Astrocyte (in vitro differentiated cells and primary cell): ENCODE measurements around the gene ADARB2. TPM values are rescaled to one million over a fixed set of nuclear protein-coding genes. Genes with fewer than 3 reads are reported as not detected.

Experiments
- DNase-seq: peaks from one replicate; pipeline ENCODE4 v3.0.0-alpha.2; 2010; ENCODE audit warnings: low read depth
- FAIRE-seq: peaks from 2 replicates; lab custom pipeline; 2011; peaks lifted over from hg19 to GRCh38; lab: Jason Lieb, UNC
- H2AFZ ChIP-seq: 2 replicates; pipeline ENCODE4 v1.6.0; 2012; ENCODE audit warnings: low read depth, low read length, inconsistent platforms
- H3K27ac ChIP-seq: 2 replicates; pipeline ENCODE4 v1.5.1; 2011; ENCODE audit warnings: low read depth, low read length, inconsistent platforms
- H3K27me3 ChIP-seq: 2 replicates; pipeline ENCODE4 v1.6.0; 2011; ENCODE audit warnings: low read length, inconsistent platforms; ENCODE audit not compliant: insufficient read depth
- H3K36me3 ChIP-seq: 2 replicates; pipeline ENCODE4 v1.5.1; 2011; ENCODE audit warnings: low read length, inconsistent platforms; ENCODE audit not compliant: insufficient read depth
- H3K4me1 ChIP-seq: 2 replicates; pipeline ENCODE4 v1.5.1; 2011; ENCODE audit warnings: low read length, inconsistent platforms; ENCODE audit not compliant: insufficient read depth
- H3K4me2 ChIP-seq: 2 replicates; pipeline ENCODE4 v1.6.0; 2012; ENCODE audit warnings: low read length, inconsistent platforms
- H3K4me3 ChIP-seq: 2 replicates; pipeline ENCODE4 v1.5.1; 2011; ENCODE audit warnings: low read depth, mild to moderate bottlenecking, low read length, inconsistent platforms; ENCODE audit not compliant: insufficient read depth
- H3K79me2 ChIP-seq: 2 replicates; pipeline ENCODE4 v1.6.0; 2012; ENCODE audit warnings: mild to moderate bottlenecking, low read length, inconsistent platforms; ENCODE audit not compliant: insufficient read depth
- H3K9ac ChIP-seq: 2 replicates; pipeline ENCODE4 v1.6.0; 2012; ENCODE audit warnings: mild to moderate bottlenecking, low read length, inconsistent platforms
- H3K9me3 ChIP-seq: 2 replicates; pipeline ENCODE4 v1.5.1; 2012; ENCODE audit warnings: low read depth, mild to moderate bottlenecking, low read length, inconsistent platforms; ENCODE audit not compliant: insufficient read depth
- H4K20me1 ChIP-seq: 2 replicates; pipeline ENCODE4 v1.6.0; 2012; ENCODE audit warnings: low read length, inconsistent platforms; ENCODE audit not compliant: insufficient read depth
- H3K27ac Mint-ChIP-seq: one replicate; pipeline ENCODE4 v1.8.0; 2021; ENCODE audit warnings: mild to moderate bottlenecking, mixed read lengths; ENCODE audit not compliant: unreplicated experiment
- H3K27me3 Mint-ChIP-seq: one replicate; pipeline ENCODE4 v1.8.0; 2021; ENCODE audit warnings: low read depth, mixed read lengths; ENCODE audit not compliant: unreplicated experiment
- H3K36me3 Mint-ChIP-seq: one replicate; pipeline ENCODE4 v1.8.0; 2021; ENCODE audit warnings: low read depth, mixed read lengths; ENCODE audit not compliant: unreplicated experiment
- H3K4me1 Mint-ChIP-seq: one replicate; pipeline ENCODE4 v1.8.0; 2021; ENCODE audit warnings: low read depth, mixed read lengths; ENCODE audit not compliant: unreplicated experiment
- H3K4me3 Mint-ChIP-seq: one replicate; pipeline ENCODE4 v1.8.0; 2021; ENCODE audit warnings: mild to moderate bottlenecking, moderate library complexity, mixed read lengths; ENCODE audit not compliant: unreplicated experiment
- H3K9me3 Mint-ChIP-seq: one replicate; pipeline ENCODE4 v1.8.0; 2021; ENCODE audit warnings: mild to moderate bottlenecking, mixed read lengths; ENCODE audit not compliant: unreplicated experiment
- CTCF ChIP-seq: IDR thresholded peaks from 2 replicates; pipeline ENCODE4 v1.5.1; 2011; ENCODE audit warnings: low read depth, mild to moderate bottlenecking, inconsistent platforms, low read length, moderate library complexity; ENCODE audit not compliant: insufficient read depth
- EZH2 ChIP-seq: IDR thresholded peaks from 2 replicates; pipeline ENCODE4 v1.6.1; 2012; ENCODE audit warnings: mild to moderate bottlenecking, low read length, inconsistent platforms; ENCODE audit not compliant: insufficient read depth
- total RNA-seq: library from RNA; stranded (reverse); gene quantifications from 2 replicates; pipeline ENCODE4 v1.2.1, GENCODE V29; 2021

Gene ADARB2
- total RNA-seq, 1 donor from 2014 or later: 0.18 TPM

- no peak overlapping the region for H2AFZ ChIP-seq
- Mint-ChIP-seq H3K27me3 (peaks cover 39% of the 10 kb centered on the region), H3K4me1 (no peaks in the 10 kb centered on the region), H3K27ac (no peak overlapping the region), H3K4me3 (no peak overlapping the region), H3K36me3 (no peaks in the 10 kb centered on the region), H3K9me3 (peaks cover 4% of the 10 kb centered on the region)
- no peak overlapping the region for H3K27ac ChIP-seq
- FAIRE-seq (no peak), DNase-seq (no peak)
- TF ChIP-seq EZH2: no peak
- TF ChIP-seq CTCF: no peak
- no peaks in the 10 kb centered on the region for H3K27me3 ChIP-seq
- no peaks in the 10 kb centered on the region for H3K79me2 ChIP-seq
- peaks cover 8% of the 10 kb centered on the region for H3K9me3 ChIP-seq
- no peaks in the 10 kb centered on the region for H3K4me1 ChIP-seq
- H3K4me3 ChIP-seq: no peak overlapping the region
- no peaks in the 10 kb centered on the region for H3K36me3 ChIP-seq
- no peak overlapping the region for H3K9ac ChIP-seq
- H3K4me2 ChIP-seq: no peak overlapping the region
- H4K20me1 ChIP-seq: no peaks in the 10 kb centered on the region
Observed at GRCh38 chr10:1643161-1643907, 94.0 kb downstream of the ADARB2 start.

- no peak overlapping the region for H3K27ac Mint-ChIP-seq
- no peak overlapping the region for H3K4me2 ChIP-seq
- H3K36me3 ChIP-seq: no peaks in the 10 kb centered on the region
- H3K79me2 ChIP-seq: no peaks in the 10 kb centered on the region
- H3K4me3 Mint-ChIP-seq: no peak overlapping the region
- H3K4me1 Mint-ChIP-seq: no peaks in the 10 kb centered on the region
- H3K27me3 ChIP-seq: no peaks in the 10 kb centered on the region
- H3K4me1 ChIP-seq: no peaks in the 10 kb centered on the region
- H3K4me3 ChIP-seq: no peak overlapping the region
- peaks cover 4% of the 10 kb centered on the region for H3K9me3 Mint-ChIP-seq
- no peak for FAIRE-seq
- peaks cover 8% of the 10 kb centered on the region for H3K9me3 ChIP-seq
- no peaks in the 10 kb centered on the region for H4K20me1 ChIP-seq
- H3K27ac ChIP-seq: no peak overlapping the region
- H3K9ac ChIP-seq: no peak overlapping the region
- H3K27me3 Mint-ChIP-seq: peaks cover 45% of the 10 kb centered on the region
- no peak for TF ChIP-seq EZH2
- TF ChIP-seq CTCF: no peak
- DNase-seq: no peak
- H2AFZ ChIP-seq: no peak overlapping the region
- no peaks in the 10 kb centered on the region for H3K36me3 Mint-ChIP-seq
Observed at GRCh38 chr10:1642600-1643160, 94.6 kb downstream of the ADARB2 start.

- H3K4me2 ChIP-seq: no peak overlapping the region
- H3K9me3 ChIP-seq: peaks cover 5% of the 10 kb centered on the region
- H3K9me3 Mint-ChIP-seq: peaks cover 4% of the 10 kb centered on the region
- H4K20me1 ChIP-seq: no peaks in the 10 kb centered on the region
- no peak for TF ChIP-seq CTCF
- TF ChIP-seq EZH2: no peak
- no peak overlapping the region for H3K4me3 ChIP-seq
- no peak overlapping the region for H3K9ac ChIP-seq
- no peaks in the 10 kb centered on the region for H3K4me1 Mint-ChIP-seq
- peaks cover 39% of the 10 kb centered on the region for H3K27me3 Mint-ChIP-seq
- FAIRE-seq (no peak), DNase-seq (no peak)
- H3K4me3 Mint-ChIP-seq: no peak overlapping the region
- no peak overlapping the region for H3K27ac ChIP-seq
- no peaks in the 10 kb centered on the region for H3K79me2 ChIP-seq
- H3K27me3 ChIP-seq: no peaks in the 10 kb centered on the region
- H2AFZ ChIP-seq: no peak overlapping the region
- H3K36me3 ChIP-seq: no peaks in the 10 kb centered on the region
- no peaks in the 10 kb centered on the region for H3K4me1 ChIP-seq
- no peaks in the 10 kb centered on the region for H3K36me3 Mint-ChIP-seq
- no peak overlapping the region for H3K27ac Mint-ChIP-seq
Observed at GRCh38 chr10:1641402-1641801, 95.9 kb downstream of the ADARB2 start.
